Renal pelvis (tissue), 3 donors: Measurements from ENCODE around the gene MFSD12. TPM values are rescaled to one million over a fixed set of nuclear protein-coding genes. Genes with fewer than 3 reads are reported as not detected.

Experiments used
- polyA plus RNA-seq, 3 donors: library from polyadenylated mRNA; unstranded; fragments of 120-200 nt; gene quantifications; one replicate each; pipeline ENCODE4 v1.2.1, GENCODE V29; 2013; ENCODE audit not compliant: insufficient read length in 3 of 3

Gene MFSD12
- polyA plus RNA-seq, 3 donors: 61.1 to 79.0 (median 76.0) TPM

Other genes with a start within 250 kb of the MFSD12 start
- gene NFIC, start 191.0 kb downstream of the MFSD12 start, polyA plus RNA-seq: 10 to 100 TPM; 25.2 to 26.2 (median 26.2) TPM
- gene SMIM24, start 77.1 kb downstream of the MFSD12 start, polyA plus RNA-seq: 100 to 1,000 TPM; 514 to 578 (median 532) TPM
- gene SMIM44, start 74.1 kb downstream of the MFSD12 start, polyA plus RNA-seq: under 1 TPM; 0.47 to 0.84 (median 0.53) TPM
- gene DOHH, start 56.9 kb downstream of the MFSD12 start, polyA plus RNA-seq: 10 to 100 TPM in 2 of 3 donors, 1 to 10 TPM in 1; 9.6 to 13.0 (median 11.5) TPM
- gene FZR1, start 51.3 kb downstream of the MFSD12 start, polyA plus RNA-seq: 10 to 100 TPM; 47.3 to 67.5 (median 56.9) TPM
- gene TEKTIP1, start 18.4 kb downstream of the MFSD12 start, polyA plus RNA-seq: 10 to 100 TPM in 2 of 3 donors, 1 to 10 TPM in 1; 6.8 to 11.1 (median 10.3) TPM
- gene HMG20B, start 15.4 kb upstream of the MFSD12 start, polyA plus RNA-seq: 10 to 100 TPM; 86.9 to 95.0 (median 93.9) TPM
- gene GIPC3, start 27.9 kb upstream of the MFSD12 start, polyA plus RNA-seq: 1 to 10 TPM; 3.1 to 4.0 (median 3.4) TPM
- gene TBXA2R, start 49.3 kb upstream of the MFSD12 start, polyA plus RNA-seq: 1 to 10 TPM; 3.8 TPM
- 10 to 100 TPM; 27.4 to 30.2 (median 30.0) TPM for gene CACTIN, start 69.2 kb upstream of the MFSD12 start, polyA plus RNA-seq
- gene PIP5K1C, start 142.9 kb upstream of the MFSD12 start, polyA plus RNA-seq: 10 to 100 TPM; 29.0 to 32.7 (median 31.2) TPM
- 10 to 100 TPM; 12.1 to 14.5 (median 12.7) TPM for gene TJP3, start 150.8 kb upstream of the MFSD12 start, polyA plus RNA-seq
- 10 to 100 TPM; 19.9 to 23.9 (median 20.4) TPM for gene APBA3, start 204.1 kb upstream of the MFSD12 start, polyA plus RNA-seq
- gene MRPL54, start 205.1 kb upstream of the MFSD12 start, polyA plus RNA-seq: 10 to 100 TPM; 37.8 to 48.6 (median 39.3) TPM
- gene RAX2, start 214.6 kb upstream of the MFSD12 start, polyA plus RNA-seq: not detected
- gene MATK, start 228.8 kb upstream of the MFSD12 start, polyA plus RNA-seq: 1 to 10 TPM; 1.6 to 2.4 (median 2.0) TPM